GM20431 (cell line): ENCODE results near the gene PSEN2.
"Not testable (repeated sequence)": the region's sequence is repeated elsewhere in the genome, so short reads cannot be mapped to it uniquely, and the experiment has no call there.

Experiments used
- in situ Hi-C: fragments of 300-500 bp; cut with MseI, MboI; formaldehyde crosslinking; loops from one replicate; pipeline ENCODE4 v1.15.0; 2020; ENCODE audit warnings: low sequenced_read_pairs; ENCODE audit not compliant: unreplicated experiment

PSEN2 gene

DNA sequence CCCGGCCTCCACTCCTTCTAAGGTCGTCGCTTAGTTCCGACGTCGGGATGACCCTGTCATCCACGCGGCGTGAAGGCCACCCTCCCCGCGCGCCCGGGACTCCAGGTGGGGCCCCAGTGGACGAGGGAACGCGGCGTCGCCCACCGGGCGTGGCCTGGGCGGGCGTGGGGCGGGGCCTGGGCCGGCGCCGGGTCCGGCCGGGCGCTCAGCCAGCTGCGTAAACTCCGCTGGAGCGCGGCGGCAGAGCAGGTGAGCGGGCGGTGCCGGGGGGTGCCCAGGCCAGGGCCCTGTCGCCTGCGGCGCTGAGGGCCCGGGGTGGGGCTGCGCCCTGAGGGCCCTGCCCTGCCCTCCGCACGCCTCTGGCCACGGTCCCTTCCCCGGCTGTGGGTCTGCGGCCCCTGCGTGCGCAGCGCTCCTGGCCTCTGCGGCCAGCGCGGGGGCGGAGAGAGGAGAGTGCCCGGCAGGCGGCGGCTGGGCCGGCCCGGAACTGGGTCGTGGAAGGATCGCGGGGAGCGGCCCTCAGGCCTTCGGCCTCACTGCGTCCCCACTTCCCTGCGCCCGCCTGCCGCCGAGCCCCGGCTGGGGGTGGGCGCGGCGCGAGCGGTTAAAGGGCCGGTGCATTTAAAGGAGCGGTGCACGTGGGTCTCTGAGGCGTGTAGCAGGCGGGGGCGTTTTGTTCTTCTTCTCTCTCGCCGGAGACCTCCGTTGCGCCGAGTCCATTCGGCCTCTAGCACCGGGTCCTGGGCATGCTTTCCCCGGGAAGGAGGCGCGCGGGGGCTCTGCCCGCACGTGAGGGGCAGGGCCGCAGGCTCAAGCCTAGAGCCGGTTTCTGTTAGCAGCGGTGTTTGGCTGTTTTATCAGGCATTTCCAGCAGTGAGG, at the start of gene PSEN2:
Gene PSEN2, plus strand, starts transcription at position 216 of the 879 bp plus-strand sequence. CDS start 11,292 bp downstream, outside the sequence.
- in situ Hi-C loops: no loop called here

DNA sequence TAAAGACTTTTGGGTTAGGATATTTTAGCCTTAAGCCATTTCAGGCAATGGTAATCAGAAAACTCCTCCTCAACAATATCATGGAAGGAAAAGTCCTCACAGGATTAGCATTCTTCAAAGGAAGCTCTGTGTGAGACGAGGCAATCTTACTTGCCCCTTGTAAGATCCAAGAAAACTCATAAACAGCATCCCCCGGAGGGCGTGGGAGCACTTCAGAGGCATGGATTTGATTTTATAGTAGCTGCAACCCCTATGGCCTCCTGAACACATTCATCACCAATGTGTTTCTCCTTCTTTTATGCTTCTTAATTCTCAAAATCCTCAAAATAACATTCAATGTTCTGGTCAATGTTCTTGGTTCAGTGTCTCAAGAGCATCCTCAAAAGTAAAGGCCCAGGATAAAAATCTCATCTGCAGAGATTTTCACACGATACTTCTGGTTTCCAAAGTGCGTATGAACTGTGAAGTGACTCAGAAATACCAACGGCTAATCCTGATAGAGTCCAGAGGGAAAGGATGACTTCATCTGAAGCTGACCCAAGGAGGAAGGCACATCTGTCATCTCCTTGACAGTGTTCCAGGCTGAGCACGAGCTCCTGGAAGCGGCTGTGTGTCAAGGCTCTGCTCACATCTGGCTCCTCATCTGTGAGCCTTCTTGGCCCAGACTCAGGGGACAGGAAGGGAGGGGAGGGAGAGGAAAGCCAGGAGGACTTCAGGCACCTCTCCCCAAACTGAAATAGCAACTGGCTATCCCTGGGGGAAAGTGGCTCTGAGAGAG, 49.3 kb upstream of the PSEN2 start:
- in situ Hi-C loops: no loop called here

DNA sequence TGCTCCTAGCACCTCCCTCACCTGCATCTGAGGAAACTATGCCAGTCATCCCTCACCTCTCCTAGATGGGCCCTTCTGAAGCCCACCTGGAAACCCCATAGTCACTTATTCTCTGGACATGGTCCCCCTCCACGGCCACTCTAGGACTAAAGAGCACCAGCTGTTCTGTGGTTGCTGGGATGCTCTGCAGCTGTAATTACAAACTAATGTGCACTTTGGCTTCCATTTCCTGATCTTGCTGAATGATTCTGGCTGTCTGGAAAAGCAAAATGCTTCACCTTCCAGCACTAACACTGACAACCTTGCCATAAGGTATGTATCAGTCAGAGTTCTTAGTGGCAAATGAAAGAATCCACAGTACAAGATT, 48.7 kb upstream of the PSEN2 start:
- in situ Hi-C loops: no loop called here

DNA sequence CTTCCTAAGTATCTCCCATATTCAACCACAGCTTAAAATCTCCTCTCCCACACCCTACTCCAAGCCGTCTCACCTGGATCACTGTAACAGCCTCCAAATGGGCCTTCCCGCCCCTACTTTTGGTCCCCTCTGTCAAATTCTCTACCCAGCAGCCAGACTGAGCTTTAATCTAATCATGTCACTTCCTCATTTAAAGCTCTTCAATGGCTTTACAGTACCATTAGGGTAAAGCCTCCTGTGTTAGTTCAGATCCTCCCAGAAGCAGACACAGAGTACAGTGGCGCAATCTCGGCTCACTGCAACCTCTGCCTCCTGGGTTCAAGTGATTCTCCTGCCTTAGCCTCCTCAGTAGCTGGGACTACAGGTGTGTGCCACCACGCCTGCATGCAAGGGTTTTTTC, 46.8 kb upstream of the PSEN2 start:
- in situ Hi-C loops: no loop called here

DNA sequence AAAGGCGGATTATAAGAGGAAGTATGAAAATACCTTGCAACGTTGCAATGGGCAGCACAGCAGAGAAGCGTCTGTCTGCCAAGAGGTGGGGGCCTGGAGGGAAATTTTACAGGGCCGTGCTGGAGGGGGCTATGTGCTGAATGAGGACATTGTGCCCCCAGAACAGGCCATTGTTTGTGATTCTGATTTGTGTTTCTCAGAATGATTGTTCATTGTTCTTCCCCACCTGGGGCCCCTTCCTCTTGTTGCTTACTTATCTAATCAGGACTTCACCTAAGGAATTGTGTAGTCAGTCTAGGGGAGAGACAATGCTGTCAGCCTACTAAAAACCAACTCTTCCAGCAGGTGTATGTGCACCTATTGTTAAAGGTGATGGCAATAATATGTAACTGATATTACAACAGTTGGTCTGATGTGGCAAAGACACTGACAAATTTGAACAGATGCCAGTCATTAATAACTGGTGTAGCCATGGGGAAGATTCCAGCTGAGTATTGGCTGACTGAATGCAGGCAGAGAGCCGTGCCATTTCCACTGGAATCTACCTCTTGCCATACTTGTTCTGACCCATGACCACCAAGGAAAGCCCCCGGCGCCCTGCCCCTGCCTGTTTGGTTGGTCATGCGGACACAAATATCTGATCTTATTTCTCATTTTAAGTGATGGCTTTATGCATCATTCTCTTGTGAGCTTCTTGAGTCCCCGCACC, 45.2 kb upstream of the PSEN2 start:
- in situ Hi-C loops: no loop called here

DNA sequence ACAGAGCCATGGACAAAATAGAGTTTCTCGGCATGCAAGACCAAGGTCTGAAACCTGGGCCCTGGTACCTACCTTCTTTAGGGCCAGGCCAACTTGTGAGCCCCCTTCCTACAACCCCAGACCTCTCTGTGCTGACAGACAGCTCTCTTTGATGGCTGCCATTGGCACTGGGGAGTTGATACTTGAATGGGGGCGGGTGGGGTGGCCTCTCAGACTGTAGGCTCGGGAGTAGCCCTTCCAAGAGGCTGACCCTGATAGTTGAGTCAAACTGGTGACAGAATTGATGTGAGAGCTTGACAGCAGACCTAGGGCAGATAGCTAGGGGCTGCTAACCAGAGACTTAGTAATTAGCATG, 44.7 kb upstream of the PSEN2 start:
- in situ Hi-C loops: no loop called here

DNA sequence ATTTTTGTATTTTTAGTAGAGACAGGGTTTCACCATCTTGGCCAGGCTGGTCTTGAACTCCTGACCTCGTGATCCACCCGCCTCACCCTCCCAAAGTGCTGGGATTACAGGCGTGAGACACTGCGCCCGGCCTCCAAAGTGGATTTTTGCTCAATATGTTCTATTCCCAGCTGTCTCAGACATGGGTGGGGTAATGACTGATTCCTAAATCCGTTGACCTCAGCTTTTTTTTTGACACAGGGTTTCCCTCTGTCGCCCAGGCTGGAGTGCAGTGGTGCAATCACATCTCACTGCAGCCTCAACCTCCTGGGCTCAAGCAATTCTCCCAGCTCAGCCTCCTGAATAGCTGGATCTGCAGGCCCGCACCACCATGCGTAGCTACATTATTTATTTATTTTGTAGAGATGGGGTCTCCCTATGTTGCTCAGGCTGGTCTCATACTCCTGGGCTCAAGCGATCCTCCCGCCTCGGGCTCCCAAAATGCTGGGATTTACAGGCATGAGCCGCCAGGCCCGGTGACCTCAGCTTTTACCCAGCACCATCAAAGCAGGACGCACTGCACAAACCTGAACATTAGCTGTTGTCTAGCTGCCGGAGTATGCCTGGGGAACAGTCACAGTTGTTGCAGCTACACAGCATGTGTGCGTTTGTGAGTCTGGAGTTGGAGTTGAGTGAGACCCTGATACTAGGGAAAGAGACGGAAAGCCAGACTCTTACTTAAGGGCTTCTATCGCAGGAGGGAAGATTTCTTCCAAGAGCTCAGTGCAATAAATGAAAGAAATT, 43.7 kb upstream of the PSEN2 start:
- in situ Hi-C loops: no loop called here

DNA sequence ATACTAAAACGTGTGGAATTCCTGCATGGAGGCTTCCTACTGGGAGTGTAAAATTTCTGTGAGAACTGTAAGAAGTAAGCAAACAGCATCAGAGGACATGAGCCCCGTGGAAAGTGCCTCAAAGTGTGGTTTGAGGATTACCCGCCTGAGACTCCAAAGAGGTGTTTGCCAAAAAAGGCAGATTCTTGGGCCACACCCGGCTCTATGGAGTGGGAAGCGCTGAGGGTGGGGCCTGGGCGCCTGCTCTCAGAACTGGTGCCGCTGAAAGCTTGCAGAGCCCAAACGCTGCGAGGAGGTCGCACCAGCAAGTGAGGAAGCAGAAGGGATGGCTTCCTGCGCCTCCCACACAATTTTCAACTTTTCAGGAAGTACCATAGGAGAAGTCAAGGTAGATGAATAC, 43.0 kb upstream of the PSEN2 start:
- in situ Hi-C loops: no loop called here

DNA sequence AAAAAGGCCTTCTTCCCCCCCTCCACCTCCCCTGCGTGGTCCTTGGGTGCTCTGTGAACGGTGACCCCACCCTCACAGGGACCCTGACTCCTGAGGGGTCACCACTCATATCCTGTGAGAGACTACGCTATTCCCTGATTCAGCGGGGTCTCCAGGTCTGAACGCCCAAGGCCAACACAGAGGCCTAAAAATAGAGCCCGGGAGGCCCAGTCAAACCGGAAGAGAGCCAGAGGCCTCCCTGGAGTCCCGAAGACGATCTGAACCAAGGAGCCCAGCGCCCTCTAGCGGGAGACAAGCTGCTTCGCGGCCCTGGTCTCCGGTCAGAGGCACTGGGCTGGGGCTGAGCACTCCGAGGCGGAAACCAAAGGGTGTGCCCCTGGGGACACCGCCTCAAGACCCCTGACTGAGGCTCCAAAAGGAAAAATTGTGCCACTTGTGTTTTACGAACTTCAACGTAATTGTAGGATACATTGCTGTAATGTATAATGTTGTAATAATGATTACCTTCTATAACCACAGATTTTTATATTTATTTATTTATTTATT, 42.4 kb upstream of the PSEN2 start:
- in situ Hi-C loops: no loop called here

DNA sequence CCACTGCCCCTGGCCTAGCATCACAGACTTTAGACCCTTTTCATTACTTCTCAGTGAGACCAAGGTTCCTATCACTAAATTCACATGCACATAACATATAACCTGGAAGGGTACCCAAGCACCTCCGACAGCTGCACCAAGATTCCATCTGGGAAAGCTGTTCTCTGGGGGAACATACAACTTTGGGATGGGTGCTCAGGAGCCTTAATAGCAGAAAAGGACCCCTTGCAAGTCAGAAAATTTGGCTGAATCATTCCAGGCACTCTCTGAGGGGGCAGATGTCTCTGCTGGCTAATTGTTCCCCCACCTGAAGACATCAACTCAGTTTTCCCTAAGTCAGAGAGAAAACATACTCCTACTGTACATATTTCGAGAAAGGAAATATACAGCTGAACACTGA, 41.3 kb upstream of the PSEN2 start:
- in situ Hi-C loops: no loop called here

DNA sequence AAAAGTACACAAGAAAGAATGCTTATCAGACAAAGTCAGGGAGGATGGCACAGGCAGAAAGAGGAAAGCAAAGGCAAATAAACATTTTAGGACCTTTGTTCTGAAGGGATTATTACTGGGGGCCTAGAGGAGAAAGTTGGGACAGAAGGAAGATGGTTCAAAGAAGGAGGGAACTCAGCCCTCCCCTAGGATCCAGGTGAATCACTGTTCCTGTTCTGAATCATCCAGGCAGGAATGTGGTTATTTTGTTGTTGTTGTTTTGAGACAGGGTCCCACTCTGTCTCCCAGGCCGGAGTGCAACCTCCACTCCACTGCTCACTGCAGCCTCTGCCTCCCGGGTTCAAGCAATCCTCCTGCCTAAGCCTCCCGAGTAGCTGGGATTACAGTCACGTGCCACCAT, 38.5 kb upstream of the PSEN2 start:
- in situ Hi-C loops: loop anchor here (10.0 kb wide), 1 partner anchor 197 kb away; no protein-coding TSS in a partner anchor

DNA sequence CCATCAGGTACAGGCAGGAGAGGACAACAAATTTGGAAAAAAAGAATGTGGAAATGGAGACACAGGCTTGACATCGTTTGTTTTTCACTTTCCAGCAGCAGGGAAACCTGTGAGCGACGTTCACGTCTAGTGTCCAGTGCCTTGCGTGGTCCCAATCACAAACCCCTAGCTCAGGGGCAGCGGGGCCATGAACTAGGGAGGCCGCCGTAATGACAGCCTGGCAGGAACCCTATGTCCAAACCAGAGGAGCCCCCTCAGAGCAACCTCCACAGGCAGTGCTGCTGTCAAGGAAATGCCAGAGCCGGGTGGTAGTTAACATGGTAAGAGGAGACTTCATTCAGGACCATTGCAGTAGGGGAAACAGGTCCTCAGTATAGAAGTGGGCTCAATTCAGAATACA, 37.8 kb upstream of the PSEN2 start:
- in situ Hi-C loops: loop anchor here (10.0 kb wide), 1 partner anchor 198 kb away; no protein-coding TSS in a partner anchor

DNA sequence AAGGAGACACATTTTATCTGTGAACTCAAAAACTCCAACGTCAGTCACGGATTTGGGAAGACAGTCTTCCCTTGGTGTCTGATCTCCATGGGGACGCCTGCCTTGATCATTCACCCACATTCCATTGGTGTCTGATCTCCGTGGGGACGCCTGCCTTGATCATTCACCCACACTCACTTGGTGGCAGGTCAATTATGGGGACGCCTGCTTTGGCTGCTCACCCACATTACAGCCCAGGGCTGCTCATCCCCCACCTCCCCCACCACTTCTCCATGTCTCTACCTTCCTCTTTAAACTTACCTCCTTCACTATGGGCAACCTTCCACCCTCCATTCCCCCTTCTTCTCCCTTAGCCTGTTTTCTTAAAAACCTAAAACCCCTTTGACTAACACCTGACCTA, 36.2 kb upstream of the PSEN2 start:
- in situ Hi-C loops: loop anchor here (10.0 kb wide), 1 partner anchor 199 kb away; no protein-coding TSS in a partner anchor

DNA sequence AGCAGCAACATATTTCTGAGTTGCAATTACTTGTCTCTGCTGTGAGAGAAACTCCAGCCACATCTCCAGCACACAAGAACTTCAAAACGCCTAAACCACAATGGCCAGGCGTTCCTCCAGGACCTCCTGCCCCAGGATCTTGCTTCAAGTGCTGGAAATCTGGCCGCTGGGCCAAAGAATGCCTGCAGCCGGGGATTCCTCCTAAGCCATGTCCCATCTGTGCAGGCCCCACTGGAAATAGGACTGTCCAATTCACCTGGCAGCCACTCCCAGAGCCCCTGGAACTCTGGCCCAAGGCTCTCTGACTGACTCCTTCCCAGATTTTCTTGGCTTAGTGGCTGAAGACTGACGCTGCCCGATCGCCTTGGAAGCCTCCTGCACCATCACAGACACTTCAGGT, 35.0 kb upstream of the PSEN2 start:
- in situ Hi-C loops: loop anchor here (10.0 kb wide), 1 partner anchor 201 kb away; no protein-coding TSS in a partner anchor

DNA sequence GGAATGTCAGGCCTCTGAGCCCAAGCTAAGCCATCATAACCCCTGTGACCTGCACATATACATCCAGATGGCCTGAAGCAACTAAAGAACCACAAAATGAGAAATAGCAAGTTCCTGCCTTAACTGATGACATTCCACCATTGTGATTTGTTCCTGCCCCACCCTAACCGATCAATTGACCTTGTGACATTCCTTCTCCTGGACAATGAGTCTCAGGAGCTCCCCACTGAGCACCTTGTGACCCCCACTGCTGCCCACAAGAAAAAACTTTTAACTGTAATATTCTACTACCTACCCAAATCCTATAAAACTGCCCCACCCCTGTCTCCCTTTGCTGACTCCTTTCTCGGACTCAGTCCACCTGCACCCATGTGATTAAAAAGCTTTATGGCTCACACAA, 32.5 kb upstream of the PSEN2 start:
- in situ Hi-C loops: loop anchor here (10.0 kb wide), 1 partner anchor 203 kb away; no protein-coding TSS in a partner anchor

DNA sequence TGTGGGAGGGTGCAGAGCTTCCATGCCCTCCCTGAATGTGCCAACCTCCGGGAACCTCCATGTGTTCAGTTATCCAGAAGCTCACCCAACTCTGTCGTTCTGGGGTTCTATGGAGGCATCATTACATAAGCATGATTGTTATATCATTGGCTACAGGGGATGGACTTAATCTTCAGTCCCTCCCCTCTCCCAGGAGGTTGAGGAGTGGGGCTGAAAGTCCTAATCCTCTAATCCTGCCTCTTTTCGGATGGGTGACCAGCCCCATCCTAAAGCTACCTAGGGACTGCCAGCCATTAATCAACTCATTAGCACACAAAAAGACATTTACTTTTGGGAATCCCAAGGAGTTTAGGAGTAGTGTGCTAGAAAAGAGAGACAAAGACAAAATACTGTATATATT, 32.0 kb upstream of the PSEN2 start:
- in situ Hi-C loops: loop anchor here (10.0 kb wide), 1 partner anchor 204 kb away; no protein-coding TSS in a partner anchor

DNA sequence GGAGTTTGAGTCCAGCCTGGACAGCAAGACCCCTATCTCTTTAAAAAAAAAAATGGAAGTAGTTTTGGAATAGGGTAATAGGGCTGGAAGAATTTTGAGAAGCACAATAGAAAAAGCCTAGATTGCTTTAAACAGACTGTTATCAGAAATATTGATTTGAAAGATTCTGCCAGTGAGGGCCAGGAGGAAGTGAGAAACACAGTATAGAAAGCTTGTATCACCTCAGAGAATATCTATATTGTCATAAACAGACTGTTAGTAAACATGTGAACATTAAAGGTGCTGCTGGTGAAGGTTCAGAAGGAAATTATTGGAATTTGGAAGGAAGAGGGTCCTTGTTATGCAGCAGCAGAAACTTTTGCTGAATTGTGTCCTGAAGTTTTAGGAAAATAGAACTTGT, 24.8 kb upstream of the PSEN2 start:
- in situ Hi-C loops: no loop called here

DNA sequence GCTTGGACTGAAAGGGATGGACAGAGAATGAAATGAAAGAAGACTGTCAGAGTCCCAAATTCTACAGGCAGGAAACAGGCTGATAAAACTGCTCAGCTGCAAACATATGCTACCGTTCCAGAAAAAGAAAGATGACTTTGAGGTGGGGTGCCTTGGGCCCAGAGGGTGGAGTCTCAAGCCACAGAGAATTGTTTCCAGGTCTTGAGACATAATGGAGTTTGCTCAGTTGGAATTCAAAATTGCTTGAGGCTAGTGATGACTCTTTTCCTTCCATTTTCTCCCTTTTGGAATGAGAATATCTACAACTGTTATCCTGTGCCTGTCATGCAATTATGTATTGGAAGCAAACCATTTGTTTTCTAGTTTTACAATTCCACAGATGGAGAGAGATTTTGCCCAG, 23.6 kb upstream of the PSEN2 start:
- in situ Hi-C loops: no loop called here

DNA sequence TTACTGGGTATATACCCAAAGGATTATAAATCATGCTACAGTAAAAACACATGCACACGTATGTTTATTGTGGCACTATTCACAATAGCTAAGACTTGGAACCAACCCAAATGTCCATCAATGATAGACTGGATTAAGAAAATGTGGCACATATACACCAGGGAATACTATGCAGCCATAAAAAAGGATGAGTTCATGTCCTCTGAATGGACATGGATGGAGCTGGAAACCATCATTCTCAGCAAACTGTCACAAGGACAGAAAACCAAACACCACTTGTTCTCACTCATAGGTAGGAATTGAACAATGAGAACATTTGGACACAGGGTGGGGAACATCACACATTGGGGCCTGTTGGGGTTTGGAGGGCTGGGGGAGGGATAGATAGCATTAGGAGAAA, 15.9 kb upstream of the PSEN2 start:
- in situ Hi-C loops: not testable (repeated sequence)
